Measurements from ENCODE around the gene ZNF19. TPM values are rescaled to one million over a fixed set of nuclear protein-coding genes. Genes with fewer than 3 reads are reported as not detected.

The ZNF19 gene
- total RNA-seq, 1 donor from 2014 or later = 3.8 TPM

DNA sequence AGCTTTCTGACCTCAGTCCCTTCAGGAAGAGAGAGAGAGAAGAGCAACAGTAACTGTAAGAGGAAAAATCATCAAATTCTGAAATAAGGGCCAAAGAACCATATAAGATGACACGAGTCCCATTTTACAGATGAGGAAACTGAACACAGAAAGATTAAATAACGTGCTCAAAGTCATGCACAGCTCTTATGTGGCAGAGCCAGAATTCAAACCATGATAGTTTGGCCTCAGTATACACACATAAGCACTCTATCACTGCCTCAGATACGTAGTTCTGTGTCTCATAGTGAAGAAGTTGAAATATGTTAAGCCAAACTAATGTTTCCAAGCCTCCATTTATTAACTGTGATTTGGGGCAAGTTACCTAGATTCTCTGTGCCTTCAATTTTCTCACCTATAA lies 1.9 kb upstream of the ZNF19 start:
- ATAC-seq (no peak), DNase-seq (ENCODE audit: low spot score) (no peak)

DNA sequence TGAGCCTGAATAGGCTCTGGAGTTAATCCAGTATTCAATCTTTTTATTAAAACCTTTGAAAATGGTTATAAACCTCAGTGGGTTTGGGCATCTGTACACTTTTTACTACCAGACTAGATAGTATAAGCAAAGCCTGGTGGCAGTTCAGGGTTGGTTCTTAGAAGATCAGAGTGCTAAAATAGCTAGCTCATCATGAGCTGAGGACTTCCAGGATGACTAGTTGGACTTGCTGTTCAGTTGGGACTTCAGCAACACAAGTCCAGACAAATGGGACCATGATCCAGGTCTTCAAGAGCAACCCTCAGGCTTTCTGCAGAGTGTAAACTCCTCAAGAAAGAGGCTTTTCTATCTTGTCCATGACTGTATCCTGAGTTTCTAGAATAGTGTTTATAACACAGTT lies 1.2 kb upstream of the ZNF19 start:
- ATAC-seq = no peak

DNA sequence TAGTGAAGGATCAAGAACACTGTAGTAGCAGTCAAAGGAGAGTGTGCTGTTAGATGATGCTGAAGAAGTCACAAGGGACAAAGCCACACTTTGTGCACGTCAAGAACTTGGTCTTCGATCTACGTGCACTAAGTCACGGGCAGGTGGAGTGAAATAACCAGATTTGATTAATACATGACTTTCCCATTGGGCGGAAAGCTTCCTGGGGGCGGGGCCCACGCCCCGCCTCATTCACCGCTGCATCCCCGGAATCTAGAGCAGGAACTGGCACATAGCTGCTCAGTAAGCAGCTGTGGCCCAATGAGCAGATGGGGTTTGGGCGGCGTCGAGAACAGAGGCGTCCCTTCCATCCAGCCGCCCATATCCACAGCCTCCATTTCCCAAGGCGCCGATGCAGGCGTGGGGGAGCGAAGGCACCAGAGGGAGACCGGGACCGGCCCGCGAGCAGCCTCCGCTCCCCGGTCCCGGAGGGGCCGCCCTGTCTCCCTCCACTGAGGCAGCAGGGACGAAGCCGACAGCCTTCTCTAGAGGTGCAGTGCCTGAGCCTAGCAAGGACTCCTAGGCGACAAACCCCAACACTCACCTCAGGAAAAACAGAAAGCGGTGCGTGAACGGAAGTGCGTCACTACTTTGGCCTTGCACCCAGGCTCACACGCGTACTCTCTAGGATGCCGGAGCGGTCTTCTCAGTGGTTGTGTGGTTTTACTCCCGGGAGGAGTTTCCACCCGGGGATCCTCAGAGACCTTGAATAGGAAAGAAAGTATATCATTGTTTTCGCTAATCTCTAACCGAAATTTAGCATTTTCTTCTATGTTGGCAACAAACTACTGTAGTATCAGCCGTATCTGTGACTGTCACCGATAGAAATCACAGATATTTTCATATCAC lies 4.9 kb downstream of the ZNF19 start:
- ATAC-seq = peak; percentile 98
- DNase-seq (ENCODE audit: low spot score) = peak; percentile 89

More for the DNA sequence above, 1.2 kb upstream of the ZNF19 start:
- DNase-seq (ENCODE audit: low spot score) = no peak

DNA sequence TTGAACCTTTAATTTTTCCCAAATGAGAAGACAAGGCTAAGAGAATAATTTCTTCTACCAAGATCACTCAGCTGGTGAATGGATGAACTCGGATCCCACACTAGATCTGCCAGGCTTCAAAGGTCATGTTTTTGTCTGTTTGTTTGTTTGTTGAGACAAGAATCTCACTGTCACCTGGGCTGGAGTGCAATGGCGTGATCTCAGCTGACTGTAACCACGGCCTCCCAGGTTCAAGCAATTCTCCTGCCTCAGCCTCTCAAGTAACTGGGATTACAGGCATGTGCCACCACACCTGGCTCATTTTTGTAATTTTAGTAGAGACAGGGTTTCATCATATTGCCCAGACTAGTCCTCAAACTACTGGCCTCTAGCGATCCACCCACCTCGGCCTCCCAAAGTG lies 6.6 kb downstream of the ZNF19 start:
- DNase-seq (ENCODE audit: low spot score) = no peak
- peak; percentile 9 for ATAC-seq

DNA sequence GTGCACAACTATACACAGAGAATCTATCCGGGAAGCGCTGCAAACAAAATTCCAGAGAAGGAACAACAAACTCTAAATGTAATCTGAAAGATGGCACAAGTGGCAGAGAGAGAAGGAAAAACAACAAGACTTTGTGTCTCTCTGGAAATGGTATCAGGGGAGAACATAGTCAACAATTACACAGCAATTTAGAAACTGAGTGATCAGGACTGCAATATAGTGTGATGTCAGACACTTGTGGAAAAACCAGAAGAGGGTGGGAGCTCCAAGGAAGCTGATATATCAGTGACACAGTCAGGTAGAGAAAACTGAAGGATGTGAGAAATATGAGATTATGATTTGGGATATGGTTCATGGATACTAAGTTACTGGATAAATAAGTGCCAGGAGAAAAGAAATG lies 8.2 kb downstream of the ZNF19 start:
- ATAC-seq = no peak

DNA sequence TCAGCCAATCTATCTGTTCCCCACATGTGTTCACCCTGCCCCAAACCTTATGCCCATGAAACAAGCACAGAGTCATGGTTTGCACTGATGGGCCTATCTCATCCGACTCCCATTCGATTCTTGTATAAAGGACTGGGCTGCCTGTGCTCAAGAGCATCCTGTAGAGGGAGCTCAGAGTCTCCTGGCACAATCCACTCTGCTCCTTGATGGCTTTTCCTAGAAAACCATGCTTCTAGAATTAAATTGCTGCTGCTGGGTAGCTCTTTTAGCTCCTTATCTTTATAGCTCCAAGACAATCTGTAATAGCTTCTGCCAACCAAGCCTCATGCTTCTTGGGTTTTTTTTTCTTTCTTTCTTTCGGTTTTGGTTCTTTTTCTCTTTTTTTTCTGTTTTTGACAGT lies 9.7 kb downstream of the ZNF19 start:
- peak; percentile 72 for ATAC-seq
- DNase-seq (ENCODE audit: low spot score) = no peak

More for the DNA sequence above, 8.2 kb downstream of the ZNF19 start:
- no peak for DNase-seq (ENCODE audit: low spot score)

DNA sequence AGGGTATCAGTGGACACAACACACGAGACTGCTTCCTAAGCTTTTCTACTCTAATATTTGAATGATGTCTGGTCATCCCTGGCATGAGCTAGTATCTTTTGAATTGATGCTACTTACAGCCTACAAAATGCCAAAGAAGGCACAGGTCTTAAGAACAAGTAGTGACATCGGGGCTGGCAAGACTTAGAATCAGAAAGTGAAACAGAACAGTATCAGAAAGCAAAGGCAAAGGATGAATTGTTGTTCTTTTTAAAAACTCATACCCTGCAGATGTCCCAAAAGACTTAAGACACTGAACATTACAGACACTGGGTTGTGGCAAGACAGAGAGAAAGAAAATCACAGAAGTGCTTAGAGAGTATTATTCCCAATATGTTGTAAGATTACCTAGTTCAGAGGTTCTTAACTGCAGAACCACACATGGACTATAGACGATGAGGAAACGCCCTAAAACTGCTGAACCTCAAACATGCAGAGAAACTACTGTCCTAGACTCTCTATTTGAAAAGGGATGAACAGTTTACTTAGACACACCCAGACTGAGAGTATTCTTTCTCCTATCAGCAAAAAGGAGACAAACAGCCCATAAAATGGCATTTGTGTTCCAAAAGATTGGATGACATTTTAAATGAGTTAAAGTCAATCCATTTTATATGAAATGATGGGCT lies 12.5 kb downstream of the ZNF19 start:
- no peak for ATAC-seq

DNA sequence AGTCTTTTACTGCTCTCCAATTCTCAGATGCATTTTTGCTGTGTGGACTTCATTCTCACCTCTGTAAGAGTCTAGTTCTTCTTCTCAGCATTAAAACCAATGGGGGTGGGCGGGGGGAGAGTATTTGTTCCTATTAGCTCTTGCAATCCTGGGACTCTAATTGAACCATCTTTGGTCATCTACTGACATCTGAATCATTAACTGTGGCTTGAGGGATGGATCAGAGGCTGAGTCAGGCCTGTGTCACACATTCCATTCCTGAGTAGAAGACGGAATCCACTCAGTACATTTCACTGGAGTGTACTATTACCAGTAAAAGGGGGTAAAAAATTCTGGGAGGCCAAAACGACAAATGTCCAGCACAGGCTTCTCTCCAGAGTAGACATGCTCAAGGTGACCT lies 14.3 kb downstream of the ZNF19 start:
- ATAC-seq (no peak), DNase-seq (ENCODE audit: low spot score) (no peak)

More for the DNA sequence above, 12.5 kb downstream of the ZNF19 start:
- no peak for DNase-seq (ENCODE audit: low spot score)

DNA sequence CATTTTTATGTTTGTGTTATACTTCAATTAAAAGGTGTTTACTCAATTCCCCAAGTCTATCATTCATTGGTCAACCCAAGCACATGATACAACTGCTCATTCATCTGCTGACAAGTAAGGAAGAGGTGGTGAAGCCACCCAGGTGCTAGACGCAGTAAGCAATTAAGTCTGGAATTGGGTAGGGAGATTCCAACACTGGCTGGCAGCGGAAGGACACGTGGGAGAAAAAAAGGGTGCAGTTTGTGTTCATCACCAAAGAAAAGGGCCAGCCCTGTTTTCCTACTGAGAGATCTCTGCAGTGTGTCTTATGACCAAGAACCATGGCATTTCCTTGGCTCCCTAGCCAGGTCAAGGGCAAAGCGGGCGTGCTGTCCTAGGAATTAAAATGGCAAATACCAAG lies 15.2 kb downstream of the ZNF19 start:
- ATAC-seq (no peak), DNase-seq (ENCODE audit: low spot score) (no peak)

DNA sequence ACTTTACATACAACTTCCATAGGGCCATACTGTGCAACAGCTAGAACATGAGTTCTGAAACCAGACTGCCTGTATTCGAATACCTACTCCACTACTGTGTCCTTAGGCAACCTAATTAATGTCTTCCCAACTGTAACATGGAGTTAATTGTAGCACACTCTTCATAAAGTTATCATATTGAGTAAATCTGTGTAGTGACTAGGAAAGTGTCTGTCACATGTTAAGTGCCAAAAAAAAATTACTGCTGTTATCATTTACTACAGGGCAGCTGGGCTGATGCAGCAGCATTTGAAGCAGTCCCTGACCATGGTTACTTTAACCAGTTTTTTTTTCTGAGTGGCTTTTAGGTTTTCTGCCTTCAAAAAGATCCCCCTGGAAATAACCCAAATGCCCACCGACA lies 16.2 kb downstream of the ZNF19 start:
- DNase-seq (ENCODE audit: low spot score) (no peak), ATAC-seq (no peak)

DNA sequence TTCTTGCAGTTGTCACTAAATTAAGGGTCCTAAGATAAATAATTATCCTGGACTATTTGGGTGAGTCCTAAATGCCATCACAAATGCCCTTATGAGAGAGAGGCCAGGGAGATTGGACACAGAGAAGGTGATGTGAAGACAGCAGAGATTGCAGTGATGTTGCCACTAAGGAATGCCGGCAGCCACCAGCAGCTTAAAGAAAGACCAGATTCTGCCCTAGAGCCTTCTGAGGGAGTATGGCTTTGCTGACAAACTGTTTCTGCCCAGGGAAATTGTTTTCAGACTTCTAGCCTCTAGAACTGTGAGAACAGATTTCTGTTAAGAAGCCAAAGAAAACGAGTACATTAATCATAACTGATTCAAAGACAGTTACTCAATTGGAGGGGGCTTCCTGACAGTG lies 17.1 kb downstream of the ZNF19 start:
- ATAC-seq = no peak

DNA sequence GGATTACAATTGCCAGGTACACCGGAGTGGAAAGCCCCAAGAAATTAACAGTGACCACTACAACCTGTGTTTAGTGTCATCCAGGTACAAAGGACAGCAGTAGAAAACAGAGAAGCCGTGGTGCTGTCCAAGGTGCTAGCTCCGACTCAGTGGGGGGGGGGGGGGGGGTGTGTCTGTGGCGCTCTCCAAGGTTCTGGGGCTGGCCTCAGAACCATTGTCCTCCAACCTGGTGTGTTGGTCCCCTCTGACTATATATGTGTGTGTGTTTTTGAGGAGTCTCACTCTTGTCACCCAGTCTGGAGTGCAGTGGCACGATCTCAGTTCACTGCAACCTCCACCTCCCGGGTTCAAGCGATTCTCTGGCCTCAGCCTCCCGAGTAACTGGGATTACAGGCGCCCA lies 21.3 kb downstream of the ZNF19 start:
- ATAC-seq (peak; percentile 75), DNase-seq (ENCODE audit: low spot score) (no peak)

More for the DNA sequence above, 17.1 kb downstream of the ZNF19 start:
- DNase-seq (ENCODE audit: low spot score) = no peak

DNA sequence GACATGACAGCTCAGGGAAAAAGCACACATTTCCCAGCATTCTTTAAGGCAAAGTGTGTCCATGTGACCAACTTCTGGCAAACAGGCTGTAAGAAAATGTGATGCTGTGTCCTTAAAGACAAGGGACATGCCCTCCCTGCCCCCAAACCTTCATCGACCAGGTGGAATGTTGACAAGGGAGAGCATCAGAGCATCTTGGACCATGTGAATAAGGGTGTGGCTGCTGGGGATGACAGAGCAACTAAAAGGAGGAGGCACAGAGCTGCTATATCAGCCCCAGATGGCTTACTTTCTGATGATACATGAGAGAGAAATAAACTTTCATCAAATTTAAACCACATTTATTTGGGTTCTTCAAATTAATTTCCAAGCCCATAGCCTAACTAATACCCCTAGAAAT lies 24.9 kb downstream of the ZNF19 start:
- DNase-seq (ENCODE audit: low spot score) (no peak), ATAC-seq (no peak)

DNA sequence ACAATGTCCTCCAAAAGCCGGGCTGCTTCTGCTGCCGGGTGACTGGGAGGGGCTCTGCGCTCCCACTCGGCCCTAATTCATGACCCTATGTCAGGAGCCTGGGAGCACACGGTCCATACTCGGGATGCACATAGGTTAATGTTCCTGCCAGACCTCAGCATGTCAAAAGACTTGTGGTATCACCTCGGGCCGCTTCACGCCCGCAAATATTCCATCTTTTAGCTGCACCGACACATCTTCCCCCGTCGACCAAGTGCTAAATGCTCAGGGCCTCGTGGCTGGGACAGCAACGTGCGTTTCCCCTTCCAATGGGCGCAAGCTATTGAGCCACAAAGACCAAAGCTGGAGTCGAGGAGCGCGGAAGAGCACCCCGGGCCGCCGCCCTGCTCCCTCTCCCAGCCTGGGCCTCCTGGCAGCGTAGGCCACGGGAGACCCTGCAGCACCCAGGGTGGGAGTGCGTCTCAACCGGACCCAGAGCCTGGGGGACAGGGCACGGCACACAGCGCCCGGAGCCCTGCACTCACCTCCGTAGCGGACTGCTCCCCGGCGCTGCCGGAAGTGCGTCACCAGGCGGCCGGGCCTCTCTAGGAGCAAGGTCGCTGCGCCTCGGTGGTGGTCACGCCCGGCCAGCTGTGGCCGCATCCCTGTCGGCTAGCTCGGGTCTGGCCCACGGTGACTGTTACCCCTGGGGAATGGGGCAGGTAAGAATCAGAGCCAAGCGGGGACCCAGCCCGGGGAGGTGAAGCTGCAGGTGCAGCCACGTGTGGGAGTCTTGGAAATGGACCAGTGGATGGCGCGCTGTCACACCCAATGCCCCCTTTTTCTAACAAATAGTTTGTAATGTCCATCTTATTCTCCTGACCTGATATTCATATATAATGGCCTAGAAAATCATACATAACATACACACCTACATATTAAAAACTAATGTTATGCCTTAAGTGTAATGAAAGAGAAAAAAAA lies 27.2 kb downstream of the ZNF19 start, which contains the start of gene ZNF23:
TSS of gene ZNF23 (minus strand) at position 562 of the 963 bp plus-strand sequence. CDS start 5,451 bp downstream, outside the sequence.
- DNase-seq (ENCODE audit: low spot score) = peak; percentile 88
- ATAC-seq = peak; percentile 100

DNA sequence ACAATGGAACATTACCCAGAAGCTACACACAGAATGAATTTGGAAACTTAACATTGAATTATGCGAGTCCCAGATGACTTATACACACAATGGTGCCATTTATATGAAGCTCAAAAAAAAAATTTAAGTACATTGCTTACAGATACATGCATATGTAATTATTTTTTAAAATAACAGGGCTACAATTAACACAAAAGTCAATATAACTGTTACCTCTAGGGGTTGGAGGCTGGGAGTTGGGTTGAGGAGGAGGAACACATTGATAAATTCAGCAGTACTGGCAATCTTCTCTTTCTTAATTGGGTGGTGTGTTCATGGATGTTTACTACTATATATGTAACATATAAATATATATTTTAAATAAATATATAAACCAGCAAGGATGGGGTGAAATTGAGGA lies 28.2 kb downstream of the ZNF19 start:
- ATAC-seq = no peak

DNA sequence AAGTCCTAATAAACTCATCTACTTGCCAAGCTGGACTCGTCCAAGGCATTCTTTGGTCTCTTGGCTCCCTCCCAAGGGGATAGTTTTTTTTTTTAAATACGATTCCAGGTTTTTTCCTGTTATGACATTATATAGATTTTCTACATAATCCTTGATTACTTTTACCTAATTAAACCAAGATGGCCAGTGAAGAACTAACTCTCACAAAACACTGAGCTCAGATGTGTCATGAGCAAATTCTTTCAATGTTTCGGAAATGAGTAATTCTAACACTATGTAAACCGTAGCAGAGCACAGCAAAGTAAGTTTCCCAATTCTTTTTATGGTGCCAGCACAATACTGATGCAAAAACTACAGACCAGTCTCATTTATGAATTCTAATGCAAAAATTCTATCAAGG lies 28.9 kb downstream of the ZNF19 start:
- DNase-seq (ENCODE audit: low spot score) (no peak), ATAC-seq (no peak)

More for the DNA sequence above, 28.2 kb downstream of the ZNF19 start:
- no peak for DNase-seq (ENCODE audit: low spot score)

DNA sequence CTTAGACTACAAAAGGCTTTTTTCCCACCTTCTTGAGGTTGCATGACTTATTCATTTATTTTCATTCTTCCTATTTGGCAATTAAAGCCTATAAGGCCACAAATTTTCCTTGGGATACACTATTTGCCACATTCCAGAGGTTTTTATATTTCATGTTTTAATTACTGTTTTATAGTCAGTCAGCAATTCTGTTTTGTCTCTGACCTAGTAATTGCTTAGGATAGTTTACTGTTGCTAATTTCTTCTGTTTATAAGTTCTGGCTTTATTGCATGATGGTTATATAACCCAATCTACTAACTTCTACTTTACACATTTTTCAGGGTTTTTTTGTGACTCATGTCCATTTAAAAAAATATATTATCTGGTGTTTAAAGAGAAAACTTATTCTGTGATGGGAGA lies 29.6 kb downstream of the ZNF19 start:
- ATAC-seq (no peak), DNase-seq (ENCODE audit: low spot score) (no peak)

DNA sequence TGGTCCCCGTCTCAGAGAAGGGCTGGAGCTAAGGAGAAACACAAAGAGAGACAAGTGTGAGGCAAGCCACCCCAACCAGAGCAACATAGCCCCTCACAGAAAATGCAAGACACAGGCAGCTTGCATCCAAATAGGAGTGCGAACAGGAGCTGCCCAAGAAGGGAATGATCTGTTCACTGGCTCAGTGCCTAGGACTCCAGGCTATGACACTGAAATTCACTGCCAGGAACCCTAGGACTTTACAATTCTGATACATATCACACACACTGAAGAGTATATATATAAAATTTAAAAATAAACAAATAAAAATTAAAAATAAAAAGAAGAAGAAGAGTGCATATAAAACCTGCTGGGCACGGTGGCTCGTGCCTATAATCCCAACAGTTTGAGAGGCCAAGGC lies 32.3 kb downstream of the ZNF19 start:
- no peak for ATAC-seq
- no peak for DNase-seq (ENCODE audit: low spot score)

DNA sequence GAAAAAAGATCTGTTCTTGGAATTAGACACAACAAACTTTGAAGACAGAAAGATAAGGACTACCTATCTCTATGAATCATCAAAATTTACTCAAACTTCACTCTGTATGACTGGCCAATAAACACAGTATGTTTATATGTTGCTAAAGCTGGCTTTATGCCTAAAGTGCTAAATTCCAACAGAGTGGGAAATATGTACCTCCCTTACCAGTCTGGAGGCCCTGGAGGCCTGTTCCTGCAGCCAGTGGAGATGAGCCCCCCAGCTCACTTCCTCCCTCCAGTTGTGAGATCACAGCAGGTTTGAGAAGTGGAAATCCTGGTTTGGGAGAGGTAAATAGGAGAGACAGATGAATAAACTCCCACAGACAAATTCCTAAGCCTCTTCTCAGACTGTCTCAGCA lies 36.1 kb downstream of the ZNF19 start:
- no peak for ATAC-seq
- DNase-seq (ENCODE audit: low spot score) = no peak

DNA sequence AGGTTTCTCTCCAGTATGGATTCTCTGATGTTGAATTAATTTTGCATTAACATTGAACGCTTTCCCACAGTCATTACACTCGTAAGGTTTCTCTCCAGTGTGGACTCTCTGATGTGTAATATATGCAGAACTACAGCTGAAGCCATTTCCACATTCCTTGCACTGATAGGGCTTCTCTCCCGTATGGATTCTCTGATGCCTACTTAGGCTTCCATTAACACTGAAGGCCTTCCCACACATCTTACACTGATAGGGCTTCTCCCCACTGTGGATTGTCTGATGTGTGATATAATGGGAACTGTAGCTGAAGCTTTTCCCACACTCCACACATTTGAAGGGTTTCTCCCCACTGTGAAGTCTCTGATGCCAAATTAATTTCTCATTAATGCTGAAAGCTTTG lies 40.1 kb downstream of the ZNF19 start:
- no peak for DNase-seq (ENCODE audit: low spot score)
- ATAC-seq = no peak

DNA sequence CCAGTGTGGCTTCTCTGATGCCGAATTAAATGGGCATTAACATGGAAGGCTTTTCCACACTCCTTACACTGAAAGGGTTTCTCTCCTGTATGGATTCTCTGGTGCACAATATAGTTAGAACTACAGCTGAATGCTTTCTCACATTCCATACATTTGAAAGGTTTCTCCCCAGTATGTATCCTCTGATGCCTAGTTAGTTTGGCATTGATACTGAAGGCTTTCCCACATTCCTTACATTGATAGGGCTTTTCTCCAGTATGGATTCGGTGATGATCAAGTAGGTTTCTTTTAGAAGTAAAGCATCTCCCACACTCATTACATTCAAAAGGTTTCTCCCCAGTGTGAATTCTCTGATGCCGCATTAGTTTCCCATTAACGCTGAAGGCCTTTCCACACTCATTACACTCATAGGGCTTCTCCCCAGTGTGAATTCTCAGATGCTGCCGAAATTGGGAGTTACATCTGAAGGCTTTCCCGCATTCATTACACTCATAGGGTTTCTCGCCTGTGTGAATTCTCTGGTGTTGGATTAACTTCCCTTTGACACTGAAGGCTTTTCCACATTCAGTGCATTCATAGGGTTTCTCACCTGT lies 40.8 kb downstream of the ZNF19 start:
- ATAC-seq (no peak), DNase-seq (ENCODE audit: low spot score) (no peak)

Data from left lobe of liver (tissue), 2 donors.